Gastroesophageal sphincter (tissue), 3 donors: ENCODE measurements around the gene ZNF280B.

Experiments used
- CTCF ChIP-seq, 4 experiments: fragments of 200-600 bp in 2 of 4; fragments of 450-650 bp in 2 of 4; sonication (generic) in 1 of 4; IDR thresholded peaks; one replicate each; pipeline ENCODE4 v1.5.1; 2017 to 2019; ENCODE audit warnings: antibody characterized with exemption in 4 of 4, mild to moderate bottlenecking in 2 of 4, moderate library complexity in 2 of 4
- POLR2A ChIP-seq, 2 donors: fragments of 450-650 bp; IDR thresholded peaks; one replicate each; pipeline ENCODE4 v1.6.1; 2017; ENCODE audit warnings: antibody characterized with exemption in 2 of 2, mild to moderate bottlenecking in 2 of 2, moderate library complexity in 1 of 2
- POLR2AphosphoS5 ChIP-seq: sonication (generic); formaldehyde crosslinking; IDR thresholded peaks from one replicate; pipeline ENCODE4 v1.6.1; 2017; ENCODE audit warnings: antibody characterized with exemption

- TF ChIP-seq POLR2A (IDR thresholded peaks at IDR 0.05) (no peak), CTCF (IDR thresholded peaks at IDR 0.05) (no peak), POLR2AphosphoS5 (no peak)
Measured at GRCh38 chr22:22545084-22545483, 36.5 kb upstream of the ZNF280B start.
